Prostate gland (tissue), 2 donors: ENCODE measurements around the gene LRP8.

ENCODE experiments used
- POLR2A ChIP-seq: fragments of 450-650 bp; IDR thresholded peaks from one replicate; pipeline ENCODE4 v1.6.1; 2016; ENCODE audit warnings: antibody characterized with exemption, mild to moderate bottlenecking
- POLR2AphosphoS5 ChIP-seq: sonication (generic); formaldehyde crosslinking; IDR thresholded peaks from one replicate; pipeline ENCODE4 v1.6.1; 2017; ENCODE audit warnings: antibody characterized with exemption
- TF ChIP-seq, protein P1 (sequence below), 4 experiments: fragments of 200-600 bp in 2 of 4; fragments of 450-650 bp in 2 of 4; sonication (generic) in 2 of 4; IDR thresholded peaks; 1 replicate in 3 of 4; 2 replicates in 1 of 4; pipeline ENCODE4 v1.5.1; 2016 to 2019; ENCODE audit warnings: antibody characterized with exemption in 4 of 4, mild to moderate bottlenecking in 2 of 4, moderate library complexity in 2 of 4

DNA sequence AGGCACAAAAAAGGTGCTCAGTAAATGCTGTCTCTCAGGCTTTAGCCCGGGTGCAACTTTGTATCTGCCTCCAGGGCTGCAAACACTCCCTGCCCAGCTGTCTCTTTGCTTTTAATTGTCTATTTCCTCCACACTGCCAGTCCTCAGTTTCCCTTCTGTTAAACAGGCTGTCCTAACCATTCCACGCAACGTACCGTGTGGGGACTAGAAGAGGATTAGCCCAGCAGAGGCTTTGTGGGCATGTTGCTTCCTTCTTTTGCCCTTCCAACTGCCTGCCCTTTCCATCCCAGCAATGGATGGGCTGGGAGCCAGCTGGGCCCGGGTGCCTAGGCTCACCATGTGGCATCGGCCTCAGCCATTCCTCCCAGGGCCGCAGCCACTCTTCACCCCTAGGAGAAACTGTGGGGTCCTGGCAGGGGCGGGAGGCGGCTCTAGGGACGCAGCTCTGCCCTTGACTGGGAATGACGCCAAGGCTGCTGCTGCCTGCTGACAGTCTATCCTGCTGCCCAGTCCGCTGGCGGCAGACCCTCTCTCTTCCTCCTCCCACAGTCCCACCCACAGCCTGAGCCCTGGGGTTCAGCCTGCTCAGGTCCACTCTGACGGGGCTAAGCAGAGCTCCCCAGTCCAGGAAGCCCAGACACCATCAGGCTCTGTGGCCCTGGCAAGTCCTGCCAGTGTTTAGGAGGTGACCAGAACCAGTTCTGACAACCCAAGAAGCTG lies 40.6 kb upstream of the LRP8 start:
- TF ChIP-seq, protein P1, sequence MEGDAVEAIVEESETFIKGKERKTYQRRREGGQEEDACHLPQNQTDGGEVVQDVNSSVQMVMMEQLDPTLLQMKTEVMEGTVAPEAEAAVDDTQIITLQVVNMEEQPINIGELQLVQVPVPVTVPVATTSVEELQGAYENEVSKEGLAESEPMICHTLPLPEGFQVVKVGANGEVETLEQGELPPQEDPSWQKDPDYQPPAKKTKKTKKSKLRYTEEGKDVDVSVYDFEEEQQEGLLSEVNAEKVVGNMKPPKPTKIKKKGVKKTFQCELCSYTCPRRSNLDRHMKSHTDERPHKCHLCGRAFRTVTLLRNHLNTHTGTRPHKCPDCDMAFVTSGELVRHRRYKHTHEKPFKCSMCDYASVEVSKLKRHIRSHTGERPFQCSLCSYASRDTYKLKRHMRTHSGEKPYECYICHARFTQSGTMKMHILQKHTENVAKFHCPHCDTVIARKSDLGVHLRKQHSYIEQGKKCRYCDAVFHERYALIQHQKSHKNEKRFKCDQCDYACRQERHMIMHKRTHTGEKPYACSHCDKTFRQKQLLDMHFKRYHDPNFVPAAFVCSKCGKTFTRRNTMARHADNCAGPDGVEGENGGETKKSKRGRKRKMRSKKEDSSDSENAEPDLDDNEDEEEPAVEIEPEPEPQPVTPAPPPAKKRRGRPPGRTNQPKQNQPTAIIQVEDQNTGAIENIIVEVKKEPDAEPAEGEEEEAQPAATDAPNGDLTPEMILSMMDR (IDR thresholded peaks at IDR 0.05) = no peak
- TF ChIP-seq POLR2AphosphoS5 (no peak), POLR2A (no peak)
